ENCODE results near the gene STXBP5L. TPM values are rescaled to one million over a fixed set of nuclear protein-coding genes. Genes with fewer than 3 reads are reported as not detected.
"Not testable (repeated sequence)": the region's sequence is repeated elsewhere in the genome, so short reads cannot be mapped to it uniquely, and the experiment has no call there.

The STXBP5L gene
- total RNA-seq, 1 donor: not detected

GRCh38 chr3:121096953-121097352 lies 188.9 kb downstream of the STXBP5L start:
- H3K9me3 ChIP-seq (ENCODE audit: low read depth, low read length): no peaks in the 10 kb centered on the region
- no peak overlapping the region for H2AFZ ChIP-seq (ENCODE audit: low read length)
- no peak overlapping the region for H3K4me2 ChIP-seq (ENCODE audit: insufficient read depth, low read length)
- H3K36me3 ChIP-seq (ENCODE audit: insufficient read depth, low read length): no peaks in the 10 kb centered on the region
- H3K4me1 ChIP-seq (ENCODE audit: insufficient read depth, low read length): no peaks in the 10 kb centered on the region
- H4K20me1 ChIP-seq (ENCODE audit: insufficient read depth, low read length): no peaks in the 10 kb centered on the region
- no peak for TF ChIP-seq CTCF (IDR thresholded peaks at IDR 0.05; ENCODE audit: extremely low read depth, low read depth, low read length)
- H3K27ac ChIP-seq (ENCODE audit: low read depth, low read length): no peak overlapping the region
- H3K79me2 ChIP-seq (ENCODE audit: insufficient read depth, low read length): no peaks in the 10 kb centered on the region
- H3K27me3 ChIP-seq (ENCODE audit: insufficient read depth, low read length): no peaks in the 10 kb centered on the region
- H3K4me3 ChIP-seq (ENCODE audit: insufficient read depth, low read length): no peak overlapping the region
- no peak for DNase-seq (ENCODE audit: insufficient read length, low spot score, missing footprints)

- not testable (repeated sequence) for H3K27ac ChIP-seq (ENCODE audit: low read depth, low read length); H3K4me2 ChIP-seq (ENCODE audit: insufficient read depth, low read length); H3K36me3 ChIP-seq (ENCODE audit: insufficient read depth, low read length); H3K4me1 ChIP-seq (ENCODE audit: insufficient read depth, low read length); H3K9me3 ChIP-seq (ENCODE audit: low read depth, low read length); DNase-seq (ENCODE audit: insufficient read length, low spot score, missing footprints); H2AFZ ChIP-seq (ENCODE audit: low read length); H3K27me3 ChIP-seq (ENCODE audit: insufficient read depth, low read length); H4K20me1 ChIP-seq (ENCODE audit: insufficient read depth, low read length); H3K79me2 ChIP-seq (ENCODE audit: insufficient read depth, low read length); H3K4me3 ChIP-seq (ENCODE audit: insufficient read depth, low read length)
Measured at GRCh38 chr3:121111086-121111485, 203.1 kb downstream of the STXBP5L start.

DNA sequence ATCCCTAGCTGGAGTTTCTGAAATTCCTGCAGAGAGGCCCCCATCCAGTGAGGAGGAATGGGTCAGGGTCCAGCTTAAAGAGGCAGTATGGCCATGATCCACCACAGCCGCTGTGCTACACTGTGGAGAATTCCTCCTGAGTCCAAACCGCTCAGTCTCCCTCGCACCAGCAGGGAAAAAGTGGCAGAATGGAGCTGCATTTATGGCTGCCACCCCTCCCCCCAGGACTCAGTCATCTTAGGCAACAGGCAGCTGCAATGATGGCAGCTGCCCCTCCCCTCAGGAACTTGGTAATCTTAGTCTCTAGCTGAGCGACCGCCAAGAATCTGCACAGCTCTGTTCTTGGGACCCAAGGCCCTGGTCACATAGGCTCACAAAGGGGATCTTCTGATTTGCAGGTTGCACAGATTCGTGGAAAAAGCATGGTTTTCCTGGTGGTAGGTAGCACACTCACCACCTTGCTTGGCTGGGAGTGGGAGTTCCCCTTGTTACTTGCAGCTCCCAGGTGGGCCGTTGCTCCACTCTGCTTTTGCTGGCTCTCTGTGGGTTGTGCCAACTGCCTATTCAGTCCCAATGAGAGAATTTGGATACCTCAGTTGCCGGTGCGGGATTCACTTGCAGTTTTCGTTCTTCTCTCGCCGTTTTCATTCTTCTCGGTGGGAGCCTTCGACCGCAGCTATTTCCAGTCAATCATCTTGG lies 204.1 kb downstream of the STXBP5L start:
- Histone ChIP-seq H3K9me3 (ENCODE audit: low read depth, low read length) (no peaks in the 10 kb centered on the region), H4K20me1 (ENCODE audit: insufficient read depth, low read length) (no peaks in the 10 kb centered on the region), H3K36me3 (ENCODE audit: insufficient read depth, low read length) (no peaks in the 10 kb centered on the region), H3K4me3 (ENCODE audit: insufficient read depth, low read length) (no peak overlapping the region), H3K4me1 (ENCODE audit: insufficient read depth, low read length) (no peaks in the 10 kb centered on the region), H3K79me2 (ENCODE audit: insufficient read depth, low read length) (no peaks in the 10 kb centered on the region), H3K4me2 (ENCODE audit: insufficient read depth, low read length) (no peak overlapping the region), H3K27me3 (ENCODE audit: insufficient read depth, low read length) (no peaks in the 10 kb centered on the region), H3K27ac (ENCODE audit: low read depth, low read length) (no peak overlapping the region), H2AFZ (ENCODE audit: low read length) (no peak overlapping the region)
- no peak for DNase-seq (ENCODE audit: insufficient read length, low spot score, missing footprints)
- TF ChIP-seq CTCF (IDR thresholded peaks at IDR 0.05; ENCODE audit: extremely low read depth, low read depth, low read length): no peak

GRCh38 chr3:121126033-121126706 lies 218.2 kb downstream of the STXBP5L start:
- Histone ChIP-seq H2AFZ (ENCODE audit: low read length) (no peak overlapping the region), H3K79me2 (ENCODE audit: insufficient read depth, low read length) (no peaks in the 10 kb centered on the region), H3K36me3 (ENCODE audit: insufficient read depth, low read length) (no peaks in the 10 kb centered on the region), H3K4me1 (ENCODE audit: insufficient read depth, low read length) (no peaks in the 10 kb centered on the region), H3K4me3 (ENCODE audit: insufficient read depth, low read length) (no peak overlapping the region), H3K27ac (ENCODE audit: low read depth, low read length) (no peak overlapping the region), H3K4me2 (ENCODE audit: insufficient read depth, low read length) (no peak overlapping the region), H4K20me1 (ENCODE audit: insufficient read depth, low read length) (no peaks in the 10 kb centered on the region), H3K9me3 (ENCODE audit: low read depth, low read length) (no peaks in the 10 kb centered on the region), H3K27me3 (ENCODE audit: insufficient read depth, low read length) (no peaks in the 10 kb centered on the region)
- no peak for DNase-seq (ENCODE audit: insufficient read length, low spot score, missing footprints)
- TF ChIP-seq CTCF (IDR thresholded peaks at IDR 0.05; ENCODE audit: extremely low read depth, low read depth, low read length): no peak

Data from osteoblast (primary cell).